ENCODE results near the gene ZNF697.

DNA sequence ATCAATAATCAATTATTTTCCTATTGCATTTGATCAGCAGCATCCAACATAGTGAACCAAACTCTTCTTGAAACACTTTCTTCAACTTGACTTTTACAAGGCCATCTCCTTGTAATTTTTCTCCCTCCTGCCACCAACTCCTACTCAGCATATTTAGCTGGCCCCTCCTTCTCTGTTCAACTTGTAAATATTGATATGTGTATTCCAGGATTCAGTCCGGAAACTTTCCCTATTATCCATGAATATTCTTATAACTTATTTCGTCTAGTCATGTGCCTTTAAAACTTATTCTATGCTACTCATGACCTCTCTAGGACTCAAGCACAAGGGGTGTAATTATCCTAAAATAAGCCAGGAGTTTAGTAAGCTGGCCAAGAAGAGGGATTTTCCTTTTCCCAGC lies 52.9 kb downstream of the ZNF697 start:
- TF ChIP-seq POLR2A (IDR thresholded peaks at IDR 0.05) = no peak
- TF ChIP-seq, protein P1, sequence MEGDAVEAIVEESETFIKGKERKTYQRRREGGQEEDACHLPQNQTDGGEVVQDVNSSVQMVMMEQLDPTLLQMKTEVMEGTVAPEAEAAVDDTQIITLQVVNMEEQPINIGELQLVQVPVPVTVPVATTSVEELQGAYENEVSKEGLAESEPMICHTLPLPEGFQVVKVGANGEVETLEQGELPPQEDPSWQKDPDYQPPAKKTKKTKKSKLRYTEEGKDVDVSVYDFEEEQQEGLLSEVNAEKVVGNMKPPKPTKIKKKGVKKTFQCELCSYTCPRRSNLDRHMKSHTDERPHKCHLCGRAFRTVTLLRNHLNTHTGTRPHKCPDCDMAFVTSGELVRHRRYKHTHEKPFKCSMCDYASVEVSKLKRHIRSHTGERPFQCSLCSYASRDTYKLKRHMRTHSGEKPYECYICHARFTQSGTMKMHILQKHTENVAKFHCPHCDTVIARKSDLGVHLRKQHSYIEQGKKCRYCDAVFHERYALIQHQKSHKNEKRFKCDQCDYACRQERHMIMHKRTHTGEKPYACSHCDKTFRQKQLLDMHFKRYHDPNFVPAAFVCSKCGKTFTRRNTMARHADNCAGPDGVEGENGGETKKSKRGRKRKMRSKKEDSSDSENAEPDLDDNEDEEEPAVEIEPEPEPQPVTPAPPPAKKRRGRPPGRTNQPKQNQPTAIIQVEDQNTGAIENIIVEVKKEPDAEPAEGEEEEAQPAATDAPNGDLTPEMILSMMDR (IDR thresholded peaks at IDR 0.05) = no peak
